ENCODE data around the gene SLC22A23. TPM values are rescaled to one million over a fixed set of nuclear protein-coding genes. Genes with fewer than 3 reads are reported as not detected.

The SLC22A23 gene
- total and polyA plus RNA-seq, 2 experiments from 2014 or later: 2.4 to 7.3 TPM

GRCh38 chr6:3438190-3439167 lies 18.4 kb downstream of the SLC22A23 start:
- in situ Hi-C loops (cut with MboI): no loop called here
- Histone ChIP-seq H2AFZ (no peak overlapping the region), H3K79me2 (ENCODE audit: insufficient read depth) (peaks cover 23% of the 10 kb centered on the region; the same call in 1 of the 2 replicates), H3K4me1 (ENCODE audit: insufficient read depth) (peaks cover 19% of the 10 kb centered on the region), H3K27ac (no peak overlapping the region), H3K27me3 (replicated peaks; ENCODE audit: insufficient read depth) (no peaks in the 10 kb centered on the region), H3K9me2 (ENCODE audit: insufficient read depth) (no peaks in the 10 kb centered on the region), H3K9me3 (ENCODE audit: low read depth) (no peaks in the 10 kb centered on the region), H3F3A (ENCODE audit: insufficient read depth) (peaks cover 10% of the 10 kb centered on the region; the same call in 1 of the 2 replicates), H4K20me1 (ENCODE audit: insufficient read depth) (no peaks in the 10 kb centered on the region), H3K9ac (no peak overlapping the region), H3K4me2 (ENCODE audit: unreplicated experiment) (no peak overlapping the region), H3K4me3 (no peak overlapping the region), H3K36me3 (ENCODE audit: low read depth) (no peaks in the 10 kb centered on the region)
- 66 to 70% methylated on average over 26 of the region's 26 CpGs for WGBS, 2 experiments (ENCODE audit: low coverage in 1 of 2, low lambda C conversion rate in 2 of 2, missing lambda C conversion rate in 2 of 2)
- DNase-seq: peak; percentile 77
- TF ChIP-seq EZH2phosphoT487 (IDR thresholded peaks at IDR 0.05; ENCODE audit: insufficient read depth, low read depth) (no peak), EZH2 (IDR thresholded peaks at IDR 0.05; ENCODE audit: insufficient read depth, poor library complexity, severe bottlenecking) (no peak)

GRCh38 chr6:3433005-3433404 lies 23.8 kb downstream of the SLC22A23 start:
- Histone ChIP-seq H3K79me2 (ENCODE audit: insufficient read depth) (peaks cover 8% of the 10 kb centered on the region; the same call in 1 of the 2 replicates), H3K4me1 (ENCODE audit: insufficient read depth) (0 out of 2 replicates have a peak, but pooled peaks cover 2% of the 10 kb centered on the region), H3K27me3 (replicated peaks; ENCODE audit: insufficient read depth) (no peaks in the 10 kb centered on the region), H3K9ac (no peak overlapping the region), H4K20me1 (ENCODE audit: insufficient read depth) (no peaks in the 10 kb centered on the region), H3K36me3 (ENCODE audit: low read depth) (no peaks in the 10 kb centered on the region), H3K27ac (no peak overlapping the region), H3K4me2 (ENCODE audit: unreplicated experiment) (no peak overlapping the region), H2AFZ (no peak overlapping the region), H3F3A (ENCODE audit: insufficient read depth) (no peaks in the 10 kb centered on the region; the same call in 1 of the 2 replicates), H3K9me2 (ENCODE audit: insufficient read depth) (no peaks in the 10 kb centered on the region), H3K4me3 (no peak overlapping the region), H3K9me3 (ENCODE audit: low read depth) (no peaks in the 10 kb centered on the region)
- in situ Hi-C loops (cut with MboI): no loop called here
- WGBS, 2 experiments (ENCODE audit: low coverage in 1 of 2, low lambda C conversion rate in 2 of 2, missing lambda C conversion rate in 2 of 2): 77 to 78% methylated on average over 4 of the region's 4 CpGs
- no peak for DNase-seq
- TF ChIP-seq EZH2phosphoT487 (IDR thresholded peaks at IDR 0.05; ENCODE audit: insufficient read depth, low read depth): no peak
- TF ChIP-seq EZH2 (IDR thresholded peaks at IDR 0.05; ENCODE audit: insufficient read depth, poor library complexity, severe bottlenecking): no peak

- no peak overlapping the region for H3K4me2 ChIP-seq (ENCODE audit: unreplicated experiment)
- peaks cover 5% of the 10 kb centered on the region for H3K4me1 ChIP-seq (ENCODE audit: insufficient read depth)
- no peaks in the 10 kb centered on the region for H3K36me3 ChIP-seq (ENCODE audit: low read depth)
- H3K79me2 ChIP-seq (ENCODE audit: insufficient read depth): 0 out of 2 replicates have a peak, but pooled peaks cover 5% of the 10 kb centered on the region
- TF ChIP-seq EZH2 (IDR thresholded peaks at IDR 0.05; ENCODE audit: insufficient read depth, poor library complexity, severe bottlenecking): no peak
- no peak for TF ChIP-seq EZH2phosphoT487 (IDR thresholded peaks at IDR 0.05; ENCODE audit: insufficient read depth, low read depth)
- no peak overlapping the region for H2AFZ ChIP-seq
- no peaks in the 10 kb centered on the region; the same call in 1 of the 2 replicates for H3F3A ChIP-seq (ENCODE audit: insufficient read depth)
- no peaks in the 10 kb centered on the region for H3K27me3 ChIP-seq (replicated peaks; ENCODE audit: insufficient read depth)
- 94 to 95% methylated on average over 7 of the region's 7 CpGs for WGBS, 2 experiments (ENCODE audit: low coverage in 1 of 2, low lambda C conversion rate in 2 of 2, missing lambda C conversion rate in 2 of 2)
- in situ Hi-C loops (cut with MboI): no loop called here
- H3K9ac ChIP-seq: no peak overlapping the region
- no peak overlapping the region for H3K27ac ChIP-seq
- H3K4me3 ChIP-seq: no peak overlapping the region
- no peaks in the 10 kb centered on the region for H3K9me3 ChIP-seq (ENCODE audit: low read depth)
- no peak for DNase-seq
- no peaks in the 10 kb centered on the region for H4K20me1 ChIP-seq (ENCODE audit: insufficient read depth)
- no peaks in the 10 kb centered on the region for H3K9me2 ChIP-seq (ENCODE audit: insufficient read depth)
Measured at GRCh38 chr6:3432416-3432815, 24.4 kb downstream of the SLC22A23 start.

GRCh38 chr6:3431994-3432393 lies 24.9 kb downstream of the SLC22A23 start:
- Histone ChIP-seq H3K9ac (no peak overlapping the region), H3K27ac (no peak overlapping the region), H3K9me2 (ENCODE audit: insufficient read depth) (no peaks in the 10 kb centered on the region), H3K4me2 (ENCODE audit: unreplicated experiment) (no peak overlapping the region), H3K4me1 (ENCODE audit: insufficient read depth) (peaks cover 10% of the 10 kb centered on the region), H3K27me3 (replicated peaks; ENCODE audit: insufficient read depth) (no peaks in the 10 kb centered on the region), H3F3A (ENCODE audit: insufficient read depth) (no peaks in the 10 kb centered on the region; the same call in 1 of the 2 replicates), H4K20me1 (ENCODE audit: insufficient read depth) (no peaks in the 10 kb centered on the region), H3K4me3 (no peak overlapping the region), H3K36me3 (ENCODE audit: low read depth) (no peaks in the 10 kb centered on the region), H2AFZ (no peak overlapping the region), H3K79me2 (ENCODE audit: insufficient read depth) (0 out of 2 replicates have a peak, but pooled peaks cover under 1% of the 10 kb centered on the region), H3K9me3 (ENCODE audit: low read depth) (no peaks in the 10 kb centered on the region)
- DNase-seq: no peak
- in situ Hi-C loops (cut with MboI): no loop called here
- WGBS, 2 experiments (ENCODE audit: low coverage in 1 of 2, low lambda C conversion rate in 2 of 2, missing lambda C conversion rate in 2 of 2): 86 to 87% methylated on average over 8 of the region's 8 CpGs
- TF ChIP-seq EZH2phosphoT487 (IDR thresholded peaks at IDR 0.05; ENCODE audit: insufficient read depth, low read depth): no peak
